ENCODE data around the gene ABRAXAS1. TPM values are rescaled to one million over a fixed set of nuclear protein-coding genes. Genes with fewer than 3 reads are reported as not detected.

The ABRAXAS1 gene
- total and polyA plus RNA-seq, 2 of the 13 experiments (the other 11 are each of a cell fraction or from before 2014, with no cell fraction given) = 14.1 to 14.7 TPM

DNA sequence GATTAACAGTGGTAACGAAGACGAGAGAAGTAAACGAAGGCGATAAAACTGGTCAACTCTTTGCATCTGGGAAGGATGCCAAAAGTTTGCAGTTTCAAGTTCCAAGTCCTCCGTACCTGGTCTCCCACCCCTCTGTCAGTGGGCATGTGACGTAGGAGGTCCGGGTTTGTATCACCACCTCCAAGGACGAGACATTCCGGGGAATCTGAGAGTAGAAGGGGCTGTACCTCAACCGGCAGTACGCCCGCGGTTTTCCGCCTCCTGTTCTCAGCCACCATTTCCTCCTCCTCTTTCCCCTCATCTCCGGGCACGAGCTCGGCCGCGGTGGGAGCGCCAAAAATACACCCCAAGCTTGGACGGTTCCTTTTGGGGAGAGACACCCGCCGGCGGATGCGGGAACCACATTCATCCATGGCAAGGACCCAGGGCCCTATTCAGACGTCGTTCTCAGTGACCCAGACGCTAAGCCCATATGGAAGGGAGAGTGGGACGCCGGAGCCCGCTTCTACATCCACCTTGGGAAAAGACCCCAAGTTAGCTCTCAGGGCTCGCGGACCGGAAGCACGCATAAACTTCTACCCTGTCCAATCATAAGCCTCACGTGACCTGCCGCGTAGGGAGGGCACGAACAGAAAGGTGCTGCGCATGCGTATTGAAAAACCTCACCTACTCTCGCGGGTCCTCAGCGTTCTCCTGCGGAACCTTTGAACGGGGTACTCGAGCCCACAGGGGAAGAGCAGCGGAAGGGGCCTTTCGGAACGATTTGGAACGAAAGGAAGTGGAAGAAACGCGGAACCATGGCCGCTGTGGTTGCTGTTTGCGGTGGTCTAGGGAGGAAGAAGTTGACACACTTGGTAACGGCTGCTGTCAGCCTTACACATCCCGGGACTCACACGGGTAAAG, 29.4 kb downstream of the ABRAXAS1 start, which contains the start of the genes HELQ and MRPS18C (continued):
- TF ChIP-seq THYN1 (CRISPR knock-in tag; IDR thresholded peaks at IDR 0.05; ENCODE audit: borderline replicate concordance, low read depth) = 0 out of 2 replicates have a peak, but pooled peaks have one; percentile 42
- TF ChIP-seq ZNF367 (CRISPR knock-in tag; IDR thresholded peaks at IDR 0.05; ENCODE audit: borderline replicate concordance) = 0 out of 2 replicates have a peak, but pooled peaks have one; percentile 21
- TF ChIP-seq ZNF781 (CRISPR knock-in tag; IDR thresholded peaks at IDR 0.05; ENCODE audit: borderline replicate concordance, not compliant biosample characterization) = no peak
- TF ChIP-seq ZNF678 (CRISPR knock-in tag; IDR thresholded peaks at IDR 0.05) = 0 out of 2 replicates have a peak, but pooled peaks have one; percentile 33
- peak; percentile 38; the same call in 1 of the 2 replicates for TF ChIP-seq SSRP1 (CRISPR knock-in tag; IDR thresholded peaks at IDR 0.05)
- 0 out of 2 replicates have a peak, but pooled peaks have one; percentile 54 for TF ChIP-seq STAT5B (CRISPR knock-in tag; IDR thresholded peaks at IDR 0.05)
- TF ChIP-seq PITX1 (CRISPR knock-in tag; IDR thresholded peaks at IDR 0.05) = peak; percentile 72; the same call in 1 of the 2 replicates
- TF ChIP-seq SYNCRIP (IDR thresholded peaks at IDR 0.05; ENCODE audit: insufficient read depth, low read depth, low read length) = no peak
- TF ChIP-seq ISL2 (CRISPR knock-in tag; IDR thresholded peaks at IDR 0.05) = peak; percentile 81
- no peak for TF ChIP-seq TRIM22 (IDR thresholded peaks at IDR 0.05)
- TF ChIP-seq NFE2L2 (IDR thresholded peaks at IDR 0.05; ENCODE audit: low read length) = no peak
- TF ChIP-seq, protein P1, sequence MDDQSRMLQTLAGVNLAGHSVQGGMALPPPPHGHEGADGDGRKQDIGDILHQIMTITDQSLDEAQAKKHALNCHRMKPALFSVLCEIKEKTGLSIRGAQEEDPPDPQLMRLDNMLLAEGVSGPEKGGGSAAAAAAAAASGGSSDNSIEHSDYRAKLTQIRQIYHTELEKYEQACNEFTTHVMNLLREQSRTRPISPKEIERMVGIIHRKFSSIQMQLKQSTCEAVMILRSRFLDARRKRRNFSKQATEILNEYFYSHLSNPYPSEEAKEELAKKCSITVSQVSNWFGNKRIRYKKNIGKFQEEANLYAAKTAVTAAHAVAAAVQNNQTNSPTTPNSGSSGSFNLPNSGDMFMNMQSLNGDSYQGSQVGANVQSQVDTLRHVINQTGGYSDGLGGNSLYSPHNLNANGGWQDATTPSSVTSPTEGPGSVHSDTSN (CRISPR knock-in tag; IDR thresholded peaks at IDR 0.05; ENCODE audit: borderline replicate concordance) = no peak
- TF ChIP-seq, protein P2, sequence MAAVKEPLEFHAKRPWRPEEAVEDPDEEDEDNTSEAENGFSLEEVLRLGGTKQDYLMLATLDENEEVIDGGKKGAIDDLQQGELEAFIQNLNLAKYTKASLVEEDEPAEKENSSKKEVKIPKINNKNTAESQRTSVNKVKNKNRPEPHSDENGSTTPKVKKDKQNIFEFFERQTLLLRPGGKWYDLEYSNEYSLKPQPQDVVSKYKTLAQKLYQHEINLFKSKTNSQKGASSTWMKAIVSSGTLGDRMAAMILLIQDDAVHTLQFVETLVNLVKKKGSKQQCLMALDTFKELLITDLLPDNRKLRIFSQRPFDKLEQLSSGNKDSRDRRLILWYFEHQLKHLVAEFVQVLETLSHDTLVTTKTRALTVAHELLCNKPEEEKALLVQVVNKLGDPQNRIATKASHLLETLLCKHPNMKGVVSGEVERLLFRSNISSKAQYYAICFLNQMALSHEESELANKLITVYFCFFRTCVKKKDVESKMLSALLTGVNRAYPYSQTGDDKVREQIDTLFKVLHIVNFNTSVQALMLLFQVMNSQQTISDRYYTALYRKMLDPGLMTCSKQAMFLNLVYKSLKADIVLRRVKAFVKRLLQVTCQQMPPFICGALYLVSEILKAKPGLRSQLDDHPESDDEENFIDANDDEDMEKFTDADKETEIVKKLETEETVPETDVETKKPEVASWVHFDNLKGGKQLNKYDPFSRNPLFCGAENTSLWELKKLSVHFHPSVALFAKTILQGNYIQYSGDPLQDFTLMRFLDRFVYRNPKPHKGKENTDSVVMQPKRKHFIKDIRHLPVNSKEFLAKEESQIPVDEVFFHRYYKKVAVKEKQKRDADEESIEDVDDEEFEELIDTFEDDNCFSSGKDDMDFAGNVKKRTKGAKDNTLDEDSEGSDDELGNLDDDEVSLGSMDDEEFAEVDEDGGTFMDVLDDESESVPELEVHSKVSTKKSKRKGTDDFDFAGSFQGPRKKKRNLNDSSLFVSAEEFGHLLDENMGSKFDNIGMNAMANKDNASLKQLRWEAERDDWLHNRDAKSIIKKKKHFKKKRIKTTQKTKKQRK (IDR thresholded peaks at IDR 0.05; ENCODE audit: low read length) = no peak
- no peak for TF ChIP-seq ZSCAN12 (CRISPR knock-in tag; IDR thresholded peaks at IDR 0.05)
- TF ChIP-seq SMARCC2 (IDR thresholded peaks at IDR 0.05) = no peak
- peak; percentile 74 for TF ChIP-seq FOXJ3 (CRISPR knock-in tag; IDR thresholded peaks at IDR 0.05; ENCODE audit: borderline replicate concordance)
- no peak for TF ChIP-seq ZNF660 (CRISPR knock-in tag; IDR thresholded peaks at IDR 0.05; ENCODE audit: borderline replicate concordance, low read depth)
- TF ChIP-seq HNRNPL (IDR thresholded peaks at IDR 0.05; ENCODE audit: low read depth, low read length) = no peak
- no peak for TF ChIP-seq CENPX (CRISPR knock-in tag; IDR thresholded peaks at IDR 0.05)
- peak; percentile 61; the same call in 1 of the 2 replicates for TF ChIP-seq ZC3H4 (CRISPR knock-in tag; IDR thresholded peaks at IDR 0.05; ENCODE audit: borderline replicate concordance)
- TF ChIP-seq DMAP1 (CRISPR knock-in tag; IDR thresholded peaks at IDR 0.05) = peak; percentile 96; the same call in 1 of the 2 replicates
- TF ChIP-seq RFX5 (IDR thresholded peaks at IDR 0.05; ENCODE audit: low read depth, low read length) = peak; percentile 19; the same call in 1 of the 2 replicates
- TF ChIP-seq NFKBIZ (CRISPR knock-in tag; IDR thresholded peaks at IDR 0.05) = peak; percentile 92; the same call in 1 of the 2 replicates
- no peak for TF ChIP-seq ZNF83 (CRISPR knock-in tag; IDR thresholded peaks at IDR 0.05; ENCODE audit: borderline replicate concordance)

All from HepG2 (cell line).